Measurements from ENCODE around the gene ZNF853. TPM values are rescaled to one million over a fixed set of nuclear protein-coding genes. Genes with fewer than 3 reads are reported as not detected.
"Not testable (repeated sequence)": the region's sequence is repeated elsewhere in the genome, so short reads cannot be mapped to it uniquely, and the experiment has no call there.

Gene ZNF853
- total RNA-seq, 3 donors from 2014 or later (not counting 1 experiment from before 2014, with no cell fraction given): 6.5 to 12.0 (median 9.7) TPM

DNA sequence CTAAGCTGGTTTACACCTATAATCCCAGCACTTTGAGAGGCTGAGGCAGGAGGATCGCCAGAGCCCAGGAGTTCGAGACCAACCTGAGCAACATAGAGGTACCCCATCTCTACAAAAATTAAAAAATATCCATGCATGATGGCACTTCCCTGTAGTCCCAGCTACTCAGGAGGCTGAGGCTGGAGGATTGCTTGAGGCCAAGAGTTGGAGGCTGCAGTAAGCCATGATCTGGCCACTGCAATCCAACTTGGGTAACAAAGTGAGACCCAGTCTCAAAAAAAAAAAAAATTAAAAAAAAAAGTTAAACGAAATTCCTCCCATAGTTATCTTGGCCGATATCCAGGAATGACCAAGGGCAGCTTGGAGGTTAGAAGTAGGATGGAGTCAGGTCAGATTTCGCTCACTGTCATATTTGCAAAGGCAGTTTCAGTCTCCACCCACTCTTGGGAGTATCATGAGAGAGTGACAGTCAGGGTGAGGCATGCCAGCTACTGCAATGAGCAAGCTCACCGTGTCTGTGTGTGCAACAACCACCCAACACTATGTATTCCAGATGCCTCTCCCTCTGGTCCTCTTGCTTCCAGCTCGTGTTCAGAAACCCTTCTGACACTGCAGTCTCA, 44.1 kb upstream of the ZNF853 start:
- Mint-ChIP-seq H3K4me1 (no peaks in the 10 kb centered on the region), H3K9me3 (no peaks in the 10 kb centered on the region), H3K4me3 (no peak overlapping the region), H3K27me3 (ENCODE audit: low read depth in 2 of 2) (peaks cover 6% of the 10 kb centered on the region in 2 donors), H3K36me3 (no peaks in the 10 kb centered on the region), H3K27ac (no peak overlapping the region)
- 76% methylated on average over 5 of the region's 7 CpGs for WGBS (ENCODE audit: insufficient coverage)
- DNase-seq (no peak), ATAC-seq (no peak)
- H3K4me1 ChIP-seq (ENCODE audit: control insufficient read depth, insufficient read depth, low read length): peaks cover under 1% of the 10 kb centered on the region
- H3K9me3 ChIP-seq (ENCODE audit: control insufficient read depth, insufficient read depth, low read length): no peaks in the 10 kb centered on the region
- TF ChIP-seq, protein P1, sequence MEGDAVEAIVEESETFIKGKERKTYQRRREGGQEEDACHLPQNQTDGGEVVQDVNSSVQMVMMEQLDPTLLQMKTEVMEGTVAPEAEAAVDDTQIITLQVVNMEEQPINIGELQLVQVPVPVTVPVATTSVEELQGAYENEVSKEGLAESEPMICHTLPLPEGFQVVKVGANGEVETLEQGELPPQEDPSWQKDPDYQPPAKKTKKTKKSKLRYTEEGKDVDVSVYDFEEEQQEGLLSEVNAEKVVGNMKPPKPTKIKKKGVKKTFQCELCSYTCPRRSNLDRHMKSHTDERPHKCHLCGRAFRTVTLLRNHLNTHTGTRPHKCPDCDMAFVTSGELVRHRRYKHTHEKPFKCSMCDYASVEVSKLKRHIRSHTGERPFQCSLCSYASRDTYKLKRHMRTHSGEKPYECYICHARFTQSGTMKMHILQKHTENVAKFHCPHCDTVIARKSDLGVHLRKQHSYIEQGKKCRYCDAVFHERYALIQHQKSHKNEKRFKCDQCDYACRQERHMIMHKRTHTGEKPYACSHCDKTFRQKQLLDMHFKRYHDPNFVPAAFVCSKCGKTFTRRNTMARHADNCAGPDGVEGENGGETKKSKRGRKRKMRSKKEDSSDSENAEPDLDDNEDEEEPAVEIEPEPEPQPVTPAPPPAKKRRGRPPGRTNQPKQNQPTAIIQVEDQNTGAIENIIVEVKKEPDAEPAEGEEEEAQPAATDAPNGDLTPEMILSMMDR (IDR thresholded peaks at IDR 0.05): no peak
- intact Hi-C loops (cut with micrococcal nuclease): no loop called here
- no peak overlapping the region for H3K27ac ChIP-seq (ENCODE audit: low read length)
- H3K4me3 ChIP-seq (ENCODE audit: low read length): no peak overlapping the region
- H3K36me3 ChIP-seq (ENCODE audit: control insufficient read depth, insufficient read depth, low read length): no peaks in the 10 kb centered on the region
- H3K27me3 ChIP-seq (ENCODE audit: control insufficient read depth, insufficient read depth, low read length): no peaks in the 10 kb centered on the region

GRCh38 chr7:6575281-6576023, 40.0 kb upstream of the ZNF853 start:
- WGBS (ENCODE audit: insufficient coverage): 96% methylated on average over 9 of the region's 9 CpGs
- Histone ChIP-seq H3K36me3 (ENCODE audit: control insufficient read depth, insufficient read depth, low read length) (peaks cover 2% of the 10 kb centered on the region), H3K27ac (ENCODE audit: low read length) (no peak overlapping the region), H3K27me3 (ENCODE audit: control insufficient read depth, insufficient read depth, low read length) (no peaks in the 10 kb centered on the region), H3K9me3 (ENCODE audit: control insufficient read depth, insufficient read depth, low read length) (no peaks in the 10 kb centered on the region), H3K4me3 (ENCODE audit: low read length) (no peak overlapping the region), H3K4me1 (ENCODE audit: control insufficient read depth, insufficient read depth, low read length) (peaks cover 15% of the 10 kb centered on the region)
- TF ChIP-seq, protein P1 (IDR thresholded peaks at IDR 0.05): no peak
- ATAC-seq: no peak
- H3K27me3 Mint-ChIP-seq (ENCODE audit: low read depth in 2 of 2): peaks cover 4 to 6% of the 10 kb centered on the region in 2 donors
- no peak for DNase-seq
- H3K4me1 Mint-ChIP-seq: peaks cover 9 to 11% of the 10 kb centered on the region in 2 donors
- H3K27ac Mint-ChIP-seq: peak overlapping the region; percentile 45 to 53
- peak overlapping the region; percentile 11 for H3K4me3 Mint-ChIP-seq
- intact Hi-C loops (cut with micrococcal nuclease): no loop called here
- no peaks in the 10 kb centered on the region for H3K36me3 Mint-ChIP-seq
- H3K9me3 Mint-ChIP-seq: no peaks in the 10 kb centered on the region

- intact Hi-C loops (cut with micrococcal nuclease): no loop called here
- ATAC-seq: no peak
- no peaks in the 10 kb centered on the region for H3K36me3 Mint-ChIP-seq
- Histone ChIP-seq H3K4me3 (ENCODE audit: low read length) (peak overlapping the region; percentile 41), H3K27ac (ENCODE audit: low read length) (peak overlapping the region; percentile 23), H3K27me3 (ENCODE audit: control insufficient read depth, insufficient read depth, low read length) (no peaks in the 10 kb centered on the region), H3K4me1 (ENCODE audit: control insufficient read depth, insufficient read depth, low read length) (peaks cover 15% of the 10 kb centered on the region), H3K36me3 (ENCODE audit: control insufficient read depth, insufficient read depth, low read length) (peaks cover 10% of the 10 kb centered on the region), H3K9me3 (ENCODE audit: control insufficient read depth, insufficient read depth, low read length) (no peaks in the 10 kb centered on the region)
- peaks cover 9 to 11% of the 10 kb centered on the region in 2 donors for H3K4me1 Mint-ChIP-seq
- no peaks in the 10 kb centered on the region for H3K9me3 Mint-ChIP-seq
- 83% methylated on average over 12 of the region's 14 CpGs for WGBS (ENCODE audit: insufficient coverage)
- H3K27me3 Mint-ChIP-seq (ENCODE audit: low read depth in 2 of 2): peaks cover 4 to 6% of the 10 kb centered on the region in 2 donors
- TF ChIP-seq, protein P1 (IDR thresholded peaks at IDR 0.05): no peak
- no peak for DNase-seq
- H3K27ac Mint-ChIP-seq: peak overlapping the region; percentile 45 to 53
- H3K4me3 Mint-ChIP-seq: peak overlapping the region; percentile 49
Observed at GRCh38 chr7:6576024-6576866, 39.2 kb upstream of the ZNF853 start.

DNA sequence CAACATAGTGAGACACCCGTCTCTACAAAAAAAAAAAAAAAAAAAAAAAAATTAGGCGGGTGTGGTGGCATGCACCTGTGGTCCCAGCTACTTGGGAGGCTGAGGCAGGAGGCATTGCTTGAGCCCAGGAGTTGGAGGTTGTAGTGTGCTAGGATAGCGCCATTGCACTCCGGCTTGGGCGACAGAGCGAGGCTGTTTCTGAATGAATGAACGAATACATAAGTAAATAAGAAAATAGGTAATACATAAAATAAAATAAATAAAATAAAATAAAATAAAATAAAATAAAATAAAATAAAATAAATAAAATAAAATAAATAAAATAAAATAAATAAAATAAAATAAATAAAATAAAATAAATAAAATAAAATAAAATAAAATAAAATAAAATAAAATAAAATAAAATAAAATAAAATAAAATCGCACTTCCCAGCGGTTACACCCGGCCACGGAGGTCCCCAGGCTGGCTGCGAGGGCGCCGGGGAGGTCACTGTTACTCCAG, 38.5 kb upstream of the ZNF853 start:
- H3K36me3 ChIP-seq (ENCODE audit: control insufficient read depth, insufficient read depth, low read length): peaks cover 11% of the 10 kb centered on the region
- intact Hi-C loops (cut with micrococcal nuclease): loop anchor here (1.0 kb wide), 1 partner anchor 12 kb away; no protein-coding TSS in a partner anchor
- not testable (repeated sequence) for H3K9me3 Mint-ChIP-seq; H3K36me3 Mint-ChIP-seq; H3K27me3 ChIP-seq (ENCODE audit: control insufficient read depth, insufficient read depth, low read length); H3K27me3 Mint-ChIP-seq (ENCODE audit: low read depth in 2 of 2); H3K9me3 ChIP-seq (ENCODE audit: control insufficient read depth, insufficient read depth, low read length)
- ATAC-seq (peak in 1 of 3 donors; percentile 18), DNase-seq (peak in 1 of 2 donors; percentile 51)
- Mint-ChIP-seq H3K27ac (peak overlapping the region; percentile 89 to 97), H3K4me3 (peak overlapping the region; percentile 90), H3K4me1 (peaks cover 11 to 12% of the 10 kb centered on the region in 2 donors)
- WGBS (ENCODE audit: insufficient coverage): 8% methylated on average over 8 of the region's 14 CpGs
- peaks cover 15% of the 10 kb centered on the region for H3K4me1 ChIP-seq (ENCODE audit: control insufficient read depth, insufficient read depth, low read length)
- H3K27ac ChIP-seq (ENCODE audit: low read length): peak overlapping the region; percentile 98
- peak overlapping the region; percentile 92 for H3K4me3 ChIP-seq (ENCODE audit: low read length)
